Endothelial cell of umbilical vein (primary cell): ENCODE measurements around the gene RRM2. TPM values are rescaled to one million over a fixed set of nuclear protein-coding genes. Genes with fewer than 3 reads are reported as not detected.

Experiments used
- BruUV-seq: library from RNA; stranded (reverse); fragments of 400-500 nt; replicated peaks from 2 replicates; lab custom pipeline; 2021; lab: Mats Ljungman, UMichigan
- CTCF ChIA-PET: fragments of 300-600, 350-600 bp; sonication (Branson Sonifier 250); formaldehyde crosslinking; loops from one replicate; lab custom pipeline; 2021; ENCODE audit warnings: antibody characterized with exemption, inconsistent platforms; lab: Charles Lee
- POLR2A ChIA-PET: fragments of 300-600, 350-600 bp; sonication (Branson Sonifier 250); formaldehyde crosslinking; loops from one replicate; lab custom pipeline; 2021; ENCODE audit warnings: antibody characterized with exemption, inconsistent platforms; lab: Charles Lee
- DNase-seq: peaks from one replicate; pipeline ENCODE4 v3.0.0-alpha.2; 2011; ENCODE audit warnings: low read depth, low spot score
- FAIRE-seq: peaks from 2 replicates; lab custom pipeline; 2011; peaks lifted over from hg19 to GRCh38; lab: Jason Lieb, UNC
- H2AFZ ChIP-seq: 2 replicates; pipeline ENCODE4 v1.6.0; 2012; ENCODE audit warnings: low read depth, low read length, control low read depth, inconsistent platforms
- H3K27ac ChIP-seq: 2 replicates; pipeline ENCODE4 v1.5.1; 2011; ENCODE audit warnings: low read depth, mild to moderate bottlenecking, control low read depth, low read length, moderate library complexity; ENCODE audit not compliant: insufficient read depth
- H3K27me3 ChIP-seq, 2 experiments: 2 replicates each; pipeline versions ENCODE4 v1.6.0 to v1.6.1; 2011; ENCODE audit warnings: low read length in 2 of 2, mixed read lengths in 1 of 2; ENCODE audit not compliant: control insufficient read depth in 2 of 2, insufficient read depth in 2 of 2
- H3K36me3 ChIP-seq, 2 experiments: 2 replicates in 1 of 2; 3 replicates in 1 of 2; pipeline ENCODE4 v1.5.1; 2011; ENCODE audit warnings: low read length in 2 of 2, mild to moderate bottlenecking in 1 of 2, moderate library complexity in 1 of 2; ENCODE audit not compliant: control insufficient read depth in 2 of 2, insufficient read depth in 2 of 2; ENCODE audit errors: extremely low read depth in 1 of 2
- H3K4me1 ChIP-seq: 3 replicates; pipeline ENCODE4 v1.5.1; 2011; ENCODE audit warnings: mild to moderate bottlenecking, low read length; ENCODE audit not compliant: control insufficient read depth, insufficient read depth; ENCODE audit errors: extremely low read depth
- H3K4me2 ChIP-seq: 2 replicates; pipeline ENCODE4 v1.6.1; 2011; ENCODE audit warnings: low read length, control low read depth, mixed read lengths; ENCODE audit not compliant: insufficient read depth
- H3K4me3 ChIP-seq, 3 experiments: fragments of 200-600 bp in 1 of 3; sonication (generic), shearing (Covaris generic) in 1 of 3; replicated peaks in 1 of 3; 2 replicates each; pipeline ENCODE4 v1.5.1; 2011 to 2016; ENCODE audit warnings: control low read depth in 3 of 3, low read length in 3 of 3, mild to moderate bottlenecking in 2 of 3, inconsistent platforms in 1 of 3, low read depth in 1 of 3, moderate library complexity in 1 of 3; ENCODE audit not compliant: insufficient read depth in 1 of 3
- H3K79me2 ChIP-seq: 2 replicates; pipeline ENCODE4 v1.6.0; 2012; ENCODE audit warnings: low read length, inconsistent platforms; ENCODE audit not compliant: control insufficient read depth, insufficient read depth
- H3K9ac ChIP-seq: replicated peaks from 2 replicates; pipeline ENCODE3; 2011; ENCODE audit warnings: low read length, control low read depth; ENCODE audit not compliant: insufficient read depth; ENCODE audit errors: extremely low read depth
- H3K9me1 ChIP-seq: replicated peaks from 3 replicates; pipeline ENCODE4 v1.6.0; 2011; ENCODE audit warnings: mild to moderate bottlenecking, low read length; ENCODE audit not compliant: control insufficient read depth, insufficient read depth; ENCODE audit errors: extremely low read depth
- H3K9me3 ChIP-seq: replicated peaks from 2 replicates; pipeline ENCODE4 v1.5.1; 2012; ENCODE audit warnings: low read length, inconsistent platforms; ENCODE audit not compliant: control insufficient read depth, insufficient read depth
- H4K20me1 ChIP-seq: replicated peaks from 2 replicates; pipeline ENCODE3; 2011; ENCODE audit warnings: mild to moderate bottlenecking, low read length; ENCODE audit not compliant: control insufficient read depth, insufficient read depth; ENCODE audit errors: extremely low read depth
- EZH2 ChIP-seq: IDR thresholded peaks from 2 replicates; pipeline ENCODE4 v1.6.1; 2012; ENCODE audit warnings: borderline replicate concordance, low read depth, mild to moderate bottlenecking, moderate library complexity, low read length, inconsistent platforms; ENCODE audit not compliant: severe bottlenecking
- FOS ChIP-seq: IDR thresholded peaks from 2 replicates; pipeline ENCODE4 v1.6.1; 2011; ENCODE audit warnings: mild to moderate bottlenecking, low read length, moderate library complexity, borderline replicate concordance; ENCODE audit not compliant: insufficient read depth
- GATA2 ChIP-seq: IDR thresholded peaks from 2 replicates; pipeline ENCODE4 v1.7.0; 2011; ENCODE audit warnings: low read depth, mild to moderate bottlenecking, moderate library complexity, mixed read lengths, low read length; ENCODE audit not compliant: insufficient read length, insufficient read depth
- JUN ChIP-seq: IDR thresholded peaks from 2 replicates; pipeline ENCODE4 v1.6.1; 2011; ENCODE audit warnings: borderline replicate concordance, low read depth; ENCODE audit not compliant: insufficient read length, insufficient read depth
- MYC ChIP-seq: IDR thresholded peaks from one replicate; pipeline ENCODE4 v1.6.1; 2011; ENCODE audit warnings: mild to moderate bottlenecking, low read depth, low read length
- POLR2A ChIP-seq: IDR thresholded peaks from 2 replicates; pipeline ENCODE4 v1.6.1; 2012; ENCODE audit warnings: low read depth, mild to moderate bottlenecking, control low read depth, low read length
- POLR2AphosphoS5 ChIP-seq: IDR thresholded peaks from 2 replicates; pipeline ENCODE4 v1.6.1; 2012; ENCODE audit warnings: low read depth, mild to moderate bottlenecking, control low read depth, low read length, moderate library complexity; ENCODE audit not compliant: insufficient read depth
- dilution Hi-C: fragments of 300-500 bp; cut with MboI; formaldehyde crosslinking; loops from one replicate; pipeline ENCODE4 v1.15.0; 2019; ENCODE audit warnings: low sequenced_read_pairs; ENCODE audit not compliant: extremely low pct_ligation_motif_present
- intact Hi-C: fragments of 100-400 bp; cut with micrococcal nuclease; formaldehyde crosslinking; loops from one replicate; pipeline ENCODE4 v1.10.0; 2022
- polyA plus RNA-seq, 4 experiments: library from polyadenylated mRNA; depleted of rRNA in 3 of 4; stranded (reverse) in 3 of 4; unstranded in 1 of 4; fragments of >200 nt; gene quantifications; 2 replicates each; pipeline versions ENCODE4 v1.2.1 to v1.2.3, GENCODE V29; 2011 to 2012; ENCODE audit warnings: missing spikeins in 1 of 4
- total RNA-seq: library from RNA; stranded (reverse); gene quantifications from 2 replicates; pipeline ENCODE4 v1.2.3, GENCODE V29; 2021
- TF ChIP-seq, protein P1 (sequence below): IDR thresholded peaks from 2 replicates; pipeline ENCODE4 v1.6.1; 2011; ENCODE audit not compliant: insufficient read depth, insufficient read length
- TF ChIP-seq, protein P2 (sequence below), 2 donors: IDR thresholded peaks; 1 replicate in 1 of 2; 2 replicates in 1 of 2; pipeline ENCODE4 v1.5.1; 2011; ENCODE audit warnings: low read length in 2 of 2, mild to moderate bottlenecking in 2 of 2, moderate library complexity in 2 of 2, control low read depth in 1 of 2, inconsistent platforms in 1 of 2, low read depth in 1 of 2; ENCODE audit not compliant: insufficient read depth in 1 of 2; ENCODE audit errors: extremely low read depth in 1 of 2

The RRM2 gene
- total and polyA plus RNA-seq, 2 donors (not counting 3 experiments of a cell fraction or from before 2014, with no cell fraction given) = 40.9 to 246 TPM

DNA sequence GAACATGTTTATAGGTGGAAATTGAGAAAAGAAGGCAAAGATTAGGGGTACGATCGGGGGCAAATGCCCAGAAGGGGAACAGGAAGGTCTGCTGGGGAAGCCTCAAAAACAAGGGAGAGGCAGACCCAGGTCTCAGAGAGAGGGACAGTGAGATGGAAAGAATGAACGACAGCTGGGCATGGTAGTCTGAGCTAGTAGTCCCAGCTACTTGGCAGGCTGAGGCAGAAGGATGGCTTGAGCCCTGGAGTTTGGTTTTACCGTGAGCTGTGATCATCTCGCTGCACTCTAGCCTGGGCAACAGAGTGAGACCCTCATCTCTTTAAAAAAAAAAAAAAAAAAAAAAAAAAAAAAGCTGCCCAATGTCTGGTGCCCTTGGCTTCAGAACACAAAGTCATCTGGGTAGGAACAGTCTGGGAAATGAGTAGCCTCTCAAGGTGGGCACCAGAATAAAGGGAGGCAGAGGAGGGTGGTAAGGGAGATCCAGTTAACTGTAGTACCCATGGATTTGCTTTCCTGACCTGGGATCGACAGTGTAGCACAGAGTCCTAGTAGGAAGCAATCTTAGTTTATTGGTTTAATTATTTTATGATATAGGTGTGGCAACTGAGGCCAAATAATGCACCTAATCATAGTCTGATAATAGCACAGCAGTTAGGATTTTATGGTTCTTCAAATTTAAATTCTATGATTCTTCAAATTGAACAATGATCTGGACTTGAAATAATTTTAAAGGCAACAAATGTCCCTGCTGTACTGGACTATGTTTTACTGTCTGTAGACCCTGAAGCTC, 3.5 kb downstream of the RRM2 start:
- ChIA-PET POLR2A (interaction anchor here (0.9 to 1.0 kb wide), 2 partner anchors 9 to 177 kb away, joined by 4 read pairs; no protein-coding TSS in a partner anchor), CTCF (interaction anchor here (0.5 to 4.7 kb wide), 16 partner anchors 8 to 534 kb away, joined by 3 to 299 read pairs (median 14); partner anchors contain the start of gene HPCAL1)
- no peaks in the 10 kb centered on the region for H3K9me3 ChIP-seq
- H3K79me2 ChIP-seq = peaks cover 57% of the 10 kb centered on the region
- no peak overlapping the region for H3K4me3 ChIP-seq
- H4K20me1 ChIP-seq = no peaks in the 10 kb centered on the region
- BruUV-seq = no TSS peak
- no peak overlapping the region for H3K27ac ChIP-seq
- no peaks in the 10 kb centered on the region for H3K9me1 ChIP-seq
- H3K9ac ChIP-seq = peak overlapping the region; percentile 14
- no peaks in the 10 kb centered on the region for H3K27me3 ChIP-seq
- intact Hi-C loops = loop anchor here (2.0 to 10.0 kb wide), 2 partner anchors 449 to 535 kb away; no protein-coding TSS in a partner anchor
- DNase-seq (no peak), FAIRE-seq (peak; percentile 31)
- H2AFZ ChIP-seq = no peak overlapping the region
- peaks cover 43% of the 10 kb centered on the region for H3K4me1 ChIP-seq
- TF ChIP-seq, protein P1, sequence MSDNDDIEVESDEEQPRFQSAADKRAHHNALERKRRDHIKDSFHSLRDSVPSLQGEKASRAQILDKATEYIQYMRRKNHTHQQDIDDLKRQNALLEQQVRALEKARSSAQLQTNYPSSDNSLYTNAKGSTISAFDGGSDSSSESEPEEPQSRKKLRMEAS = no peak
- TF ChIP-seq EZH2 (no peak), POLR2AphosphoS5 (no peak), GATA2 (no peak), POLR2A (no peak), MYC (no peak), JUN (no peak), FOS (no peak)
- TF ChIP-seq, protein P2, sequence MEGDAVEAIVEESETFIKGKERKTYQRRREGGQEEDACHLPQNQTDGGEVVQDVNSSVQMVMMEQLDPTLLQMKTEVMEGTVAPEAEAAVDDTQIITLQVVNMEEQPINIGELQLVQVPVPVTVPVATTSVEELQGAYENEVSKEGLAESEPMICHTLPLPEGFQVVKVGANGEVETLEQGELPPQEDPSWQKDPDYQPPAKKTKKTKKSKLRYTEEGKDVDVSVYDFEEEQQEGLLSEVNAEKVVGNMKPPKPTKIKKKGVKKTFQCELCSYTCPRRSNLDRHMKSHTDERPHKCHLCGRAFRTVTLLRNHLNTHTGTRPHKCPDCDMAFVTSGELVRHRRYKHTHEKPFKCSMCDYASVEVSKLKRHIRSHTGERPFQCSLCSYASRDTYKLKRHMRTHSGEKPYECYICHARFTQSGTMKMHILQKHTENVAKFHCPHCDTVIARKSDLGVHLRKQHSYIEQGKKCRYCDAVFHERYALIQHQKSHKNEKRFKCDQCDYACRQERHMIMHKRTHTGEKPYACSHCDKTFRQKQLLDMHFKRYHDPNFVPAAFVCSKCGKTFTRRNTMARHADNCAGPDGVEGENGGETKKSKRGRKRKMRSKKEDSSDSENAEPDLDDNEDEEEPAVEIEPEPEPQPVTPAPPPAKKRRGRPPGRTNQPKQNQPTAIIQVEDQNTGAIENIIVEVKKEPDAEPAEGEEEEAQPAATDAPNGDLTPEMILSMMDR (IDR thresholded peaks at IDR 0.05; ENCODE audit: extremely low read depth in 1 of 2, insufficient read depth in 1 of 2, low read depth in 1 of 2, low read length in 2 of 2) = no peak
- peaks cover 0 to 18% of the 10 kb centered on the region in 2 experiments for H3K36me3 ChIP-seq
- peak overlapping the region; percentile 24 for H3K4me2 ChIP-seq
- dilution Hi-C loops = no loop called here
